Subcutaneous abdominal adipose tissue (tissue), 5 donors: Measurements from ENCODE around the gene ZNF423.

ENCODE experiments used
- H3K27ac ChIP-seq: one replicate; pipeline ENCODE4 v1.7.0; 2013; ENCODE audit warnings: low read depth, mild to moderate bottlenecking, inconsistent platforms, low read length, moderate library complexity
- H3K27me3 ChIP-seq, 5 donors: one replicate each; pipeline ENCODE4 v1.7.0; 2013; ENCODE audit warnings: low read length in 5 of 5, inconsistent platforms in 1 of 5; ENCODE audit not compliant: control insufficient read depth in 5 of 5, insufficient read depth in 4 of 5
- H3K36me3 ChIP-seq, 5 donors: one replicate each; pipeline ENCODE4 v1.7.0; 2013; ENCODE audit warnings: low read length in 5 of 5; ENCODE audit not compliant: control insufficient read depth in 5 of 5, insufficient read depth in 5 of 5
- H3K4me1 ChIP-seq, 5 donors: one replicate each; pipeline ENCODE4 v1.7.0; 2013; ENCODE audit warnings: low read length in 5 of 5, mild to moderate bottlenecking in 3 of 5, moderate library complexity in 1 of 5; ENCODE audit not compliant: control insufficient read depth in 5 of 5, insufficient read depth in 5 of 5
- H3K4me3 ChIP-seq, 5 donors: one replicate each; pipeline ENCODE4 v1.7.0; 2013; ENCODE audit warnings: low read length in 5 of 5, low read depth in 1 of 5
- H3K9ac ChIP-seq, 5 donors: one replicate each; pipeline ENCODE4 v1.7.0; 2013; ENCODE audit warnings: low read length in 5 of 5, mild to moderate bottlenecking in 4 of 5, moderate library complexity in 3 of 5
- H3K9me3 ChIP-seq, 5 donors: one replicate each; pipeline ENCODE4 v1.7.0; 2013; ENCODE audit warnings: low read length in 5 of 5; ENCODE audit not compliant: control insufficient read depth in 5 of 5
- donor health status: healthy.
- donor health status: healthy.
- donor health status: healthy.
- donor health status: healthy.
- donor health status: healthy.

ZNF423 gene

DNA sequence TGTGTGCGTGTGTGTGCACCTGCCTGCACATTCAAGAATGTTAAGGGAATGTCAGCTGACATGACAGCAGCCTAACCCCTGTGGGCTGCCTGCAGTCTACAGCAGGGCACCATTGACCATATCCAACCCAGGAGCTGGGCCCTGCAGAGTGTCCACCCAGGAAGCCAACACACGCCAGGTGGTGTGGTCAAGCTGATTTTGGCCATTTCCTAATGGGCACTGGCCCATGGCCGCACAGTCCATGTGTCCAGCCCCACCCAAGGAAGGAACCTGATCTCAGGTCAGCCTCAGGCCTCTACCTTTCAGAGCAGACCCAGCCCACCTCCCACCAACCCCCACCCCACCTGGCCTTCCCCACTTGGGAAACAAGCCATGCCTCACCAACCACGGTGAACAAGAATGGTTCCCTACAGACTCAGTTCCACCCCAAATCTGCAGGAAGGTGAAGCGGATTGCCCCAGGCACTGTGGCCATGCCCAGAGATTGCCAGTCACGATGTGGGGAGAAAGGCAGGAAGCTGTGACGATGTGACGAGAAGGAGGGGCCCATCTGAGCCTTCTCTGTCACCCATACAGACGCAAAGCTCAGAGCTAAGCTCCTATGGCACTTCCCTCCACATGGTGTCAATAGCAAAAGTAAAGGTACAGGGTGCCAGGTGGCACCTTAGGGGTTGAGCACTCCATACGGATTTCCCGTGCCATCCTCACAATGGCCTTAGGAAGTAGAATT lies 77.5 kb downstream of the ZNF423 start:
- Histone ChIP-seq H3K4me3 (no peak overlapping the region), H3K36me3 (no peaks in the 10 kb centered on the region), H3K27ac (no peak overlapping the region), H3K4me1 (peaks cover 21 to 80% (median 58%) of the 10 kb centered on the region in 5 donors), H3K27me3 (no peaks in the 10 kb centered on the region), H3K9me3 (no peaks in the 10 kb centered on the region), H3K9ac (no peak overlapping the region)

DNA sequence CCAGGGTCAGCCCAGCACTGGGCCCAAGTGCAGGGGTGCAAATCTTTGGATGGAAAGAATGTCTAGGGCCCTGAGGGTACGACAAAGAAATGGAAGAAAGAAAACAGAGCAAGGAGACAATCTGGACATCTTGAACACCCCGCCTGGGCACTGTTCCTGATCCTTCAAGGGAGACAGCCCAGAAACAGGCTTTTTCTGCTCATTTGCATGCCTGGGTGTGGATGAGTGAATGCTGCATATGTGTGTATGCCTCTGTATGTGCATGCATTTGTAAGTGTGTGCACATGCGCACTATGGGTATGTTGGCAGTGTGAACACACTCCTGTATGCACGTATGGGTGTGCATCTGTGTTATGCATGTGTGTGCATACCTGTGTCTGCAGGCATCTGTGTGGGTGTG lies 79.2 kb downstream of the ZNF423 start:
- peak overlapping the region in 1 of 5 donors; percentile 24 for H3K4me3 ChIP-seq

DNA sequence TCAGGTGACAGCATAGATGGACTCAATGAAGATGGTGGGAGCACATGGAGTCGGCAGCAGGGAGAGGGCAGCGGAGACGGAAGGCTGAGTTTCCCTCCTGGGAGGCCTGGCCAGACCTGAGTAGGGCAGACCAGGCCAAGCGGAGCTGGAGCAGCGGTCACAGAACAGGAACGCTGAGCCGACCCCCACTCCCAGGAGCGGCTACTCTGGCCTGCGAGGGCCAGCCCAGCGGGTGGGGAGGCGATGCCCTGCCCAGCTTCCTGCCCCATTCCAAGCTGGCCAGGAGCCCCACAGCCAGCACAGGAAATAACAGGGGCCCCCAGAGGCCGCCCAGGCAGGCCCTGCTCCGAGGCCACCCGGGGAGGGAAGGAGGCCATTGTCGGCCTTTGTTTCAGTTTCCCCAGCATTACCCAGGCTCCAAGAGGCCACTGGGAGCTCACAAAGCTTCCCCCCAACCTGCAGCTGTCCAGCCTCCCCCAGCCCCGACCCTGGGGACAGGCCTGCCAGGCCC lies 79.8 kb downstream of the ZNF423 start:
- Histone ChIP-seq H3K27me3 (no peaks in the 10 kb centered on the region), H3K36me3 (no peaks in the 10 kb centered on the region), H3K9me3 (no peaks in the 10 kb centered on the region), H3K4me3 (peak overlapping the region in 2 of 5 donors; percentile 16 to 24), H3K27ac (peak overlapping the region; percentile 58), H3K9ac (peak overlapping the region in 1 of 5 donors; percentile 31), H3K4me1 (peaks cover 16 to 76% (median 44%) of the 10 kb centered on the region in 5 donors)

More for the DNA sequence above, 79.2 kb downstream of the ZNF423 start:
- H3K36me3 ChIP-seq = no peaks in the 10 kb centered on the region
- H3K27me3 ChIP-seq = no peaks in the 10 kb centered on the region
- H3K9me3 ChIP-seq = no peaks in the 10 kb centered on the region
- H3K27ac ChIP-seq = peak overlapping the region; percentile 58
- no peak overlapping the region for H3K9ac ChIP-seq
- peaks cover 21 to 81% (median 50%) of the 10 kb centered on the region in 5 donors for H3K4me1 ChIP-seq

DNA sequence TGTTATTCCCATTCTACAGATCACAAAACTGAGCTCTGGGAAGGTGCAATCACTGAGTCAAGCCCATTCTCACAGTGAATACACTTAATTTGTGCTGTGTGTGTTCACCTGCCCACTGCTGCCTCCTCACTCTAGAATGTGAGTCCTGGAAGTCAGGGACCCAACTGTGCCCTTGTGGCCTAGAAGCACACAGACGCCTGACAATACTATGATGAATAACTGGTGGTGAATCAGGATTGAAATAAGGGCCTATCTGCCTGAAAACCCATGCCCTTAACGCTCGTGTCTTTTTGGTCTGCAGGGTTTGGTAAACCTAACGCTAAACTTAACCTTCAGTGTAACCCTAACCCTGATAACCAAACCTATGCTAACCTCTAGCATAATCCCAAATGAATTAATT lies 80.3 kb downstream of the ZNF423 start:
- Histone ChIP-seq H3K36me3 (no peaks in the 10 kb centered on the region), H3K27me3 (no peaks in the 10 kb centered on the region), H3K9ac (no peak overlapping the region), H3K4me3 (no peak overlapping the region), H3K9me3 (no peaks in the 10 kb centered on the region), H3K4me1 (peaks cover 16 to 74% (median 43%) of the 10 kb centered on the region in 5 donors), H3K27ac (peak overlapping the region; percentile 58)

DNA sequence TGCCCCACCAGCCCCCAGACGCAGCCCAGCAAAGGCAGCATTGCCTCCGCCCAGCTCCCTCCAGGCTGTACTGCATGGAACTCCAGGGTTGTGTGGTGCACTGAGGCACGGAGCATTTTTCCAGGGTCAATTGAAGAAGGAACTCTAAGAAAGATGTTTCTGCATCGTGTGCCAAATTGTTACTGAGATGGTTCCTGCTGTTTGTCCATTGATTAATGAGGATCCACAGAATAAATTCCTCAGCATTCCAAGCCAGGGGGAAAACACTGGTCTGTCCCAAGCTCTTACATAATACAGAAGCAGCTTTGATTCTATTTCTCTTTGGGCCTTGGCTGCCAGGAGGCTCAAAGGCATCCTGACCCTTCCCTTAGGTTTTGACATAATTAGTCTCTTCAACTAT lies 80.9 kb downstream of the ZNF423 start:
- Histone ChIP-seq H3K27ac (peak overlapping the region; percentile 58), H3K4me3 (no peak overlapping the region), H3K9ac (no peak overlapping the region), H3K27me3 (no peaks in the 10 kb centered on the region), H3K9me3 (no peaks in the 10 kb centered on the region), H3K36me3 (no peaks in the 10 kb centered on the region), H3K4me1 (peaks cover 14 to 69% (median 40%) of the 10 kb centered on the region in 5 donors)

DNA sequence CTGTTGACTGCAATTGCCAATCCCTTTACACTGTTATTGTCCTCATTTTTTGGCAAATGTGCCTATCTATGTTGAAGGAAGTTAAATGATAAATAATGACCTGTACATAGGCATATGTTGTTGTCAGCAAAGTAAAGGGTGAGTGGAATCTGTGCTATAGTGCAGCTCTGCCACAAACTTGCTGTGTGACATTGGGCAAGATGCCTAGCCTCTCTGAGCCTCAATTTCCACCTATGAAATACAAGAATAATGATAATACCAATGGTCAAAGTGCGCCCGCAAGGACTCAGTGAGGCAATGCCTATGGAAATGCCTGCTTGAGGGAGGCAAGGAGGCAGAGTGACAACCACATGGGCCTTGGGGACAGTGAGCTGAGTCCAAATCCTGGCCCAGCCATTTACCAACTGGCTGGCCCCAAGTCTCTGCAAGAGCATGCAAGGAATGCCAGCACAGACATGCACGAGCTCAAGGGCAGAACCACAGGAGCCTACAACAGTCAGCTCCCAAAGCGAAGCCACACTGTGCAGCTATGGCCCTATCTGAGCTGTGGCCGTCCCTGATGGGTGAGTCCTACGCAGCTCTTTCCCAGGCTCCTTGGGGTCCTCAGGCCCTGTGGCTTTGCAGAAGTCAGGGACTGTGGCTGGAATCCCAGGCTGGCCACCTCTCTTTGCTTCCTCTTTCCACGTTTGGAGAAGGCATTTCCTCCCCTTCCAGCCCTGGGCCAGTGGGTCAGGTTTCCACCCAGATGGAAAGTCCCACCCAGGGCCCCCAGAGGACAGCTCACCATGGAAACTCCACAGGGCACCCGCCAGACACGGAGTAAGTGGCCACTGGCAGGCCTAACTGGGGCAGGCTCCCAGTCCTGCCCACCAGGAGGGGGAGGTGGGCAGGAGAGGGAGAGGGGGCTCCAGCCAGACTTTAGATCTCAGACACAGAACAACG lies 82.1 kb downstream of the ZNF423 start:
- Histone ChIP-seq H3K9me3 (no peaks in the 10 kb centered on the region), H3K4me1 (peaks cover 14 to 56% (median 38%) of the 10 kb centered on the region in 5 donors), H3K9ac (peak overlapping the region in 2 of 5 donors; percentile 8 to 9), H3K27ac (peak overlapping the region; percentile 23), H3K4me3 (no peak overlapping the region), H3K36me3 (no peaks in the 10 kb centered on the region), H3K27me3 (no peaks in the 10 kb centered on the region)

DNA sequence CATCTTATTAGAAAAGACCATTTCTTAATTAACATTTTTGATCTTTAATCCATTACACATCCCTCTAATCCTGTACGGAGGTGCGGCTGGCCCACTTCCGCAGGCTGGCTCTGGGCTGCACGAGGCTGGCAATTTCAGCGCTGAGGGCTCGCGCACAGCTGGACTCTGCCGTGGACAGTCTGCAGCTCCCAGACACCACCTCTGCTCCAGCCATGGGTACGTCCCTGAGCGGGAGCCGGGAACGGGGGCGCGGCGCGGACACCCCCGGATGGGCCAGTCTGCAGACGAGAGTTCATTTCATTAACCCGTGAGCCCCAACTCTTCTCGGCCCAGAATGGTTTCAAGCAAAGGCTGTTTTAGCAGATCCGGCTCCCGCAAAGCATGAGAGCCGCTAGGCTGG lies 87.9 kb downstream of the ZNF423 start:
- no peaks in the 10 kb centered on the region for H3K36me3 ChIP-seq
- H3K4me3 ChIP-seq = no peak overlapping the region
- H3K9ac ChIP-seq = no peak overlapping the region
- no peaks in the 10 kb centered on the region for H3K27me3 ChIP-seq
- no peak overlapping the region for H3K27ac ChIP-seq
- H3K9me3 ChIP-seq = no peaks in the 10 kb centered on the region
- H3K4me1 ChIP-seq = peaks cover 0 to 8% (median 0%) of the 10 kb centered on the region in 5 donors

DNA sequence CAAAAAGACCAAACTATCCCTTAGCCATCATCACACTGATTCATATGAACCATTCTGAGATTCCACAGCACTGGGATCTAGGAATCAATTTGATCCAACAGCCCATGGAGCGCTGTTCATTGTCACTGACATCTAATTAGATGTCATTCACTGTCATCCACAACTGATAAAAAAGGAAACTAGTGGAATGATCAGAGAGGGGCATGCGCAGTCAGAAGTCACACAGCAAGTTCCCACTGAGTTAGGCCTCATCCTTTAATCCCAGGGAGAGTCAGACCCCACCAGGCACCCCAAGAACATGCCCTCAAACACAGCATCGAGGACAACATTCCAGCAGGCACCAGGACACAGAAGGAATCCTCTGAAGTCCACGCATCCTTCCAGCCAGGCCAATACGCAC lies 88.5 kb downstream of the ZNF423 start:
- Histone ChIP-seq H3K36me3 (no peaks in the 10 kb centered on the region), H3K4me1 (peaks cover 0 to 8% (median 0%) of the 10 kb centered on the region in 5 donors), H3K9ac (no peak overlapping the region), H3K27me3 (no peaks in the 10 kb centered on the region), H3K4me3 (no peak overlapping the region), H3K9me3 (no peaks in the 10 kb centered on the region), H3K27ac (no peak overlapping the region)

DNA sequence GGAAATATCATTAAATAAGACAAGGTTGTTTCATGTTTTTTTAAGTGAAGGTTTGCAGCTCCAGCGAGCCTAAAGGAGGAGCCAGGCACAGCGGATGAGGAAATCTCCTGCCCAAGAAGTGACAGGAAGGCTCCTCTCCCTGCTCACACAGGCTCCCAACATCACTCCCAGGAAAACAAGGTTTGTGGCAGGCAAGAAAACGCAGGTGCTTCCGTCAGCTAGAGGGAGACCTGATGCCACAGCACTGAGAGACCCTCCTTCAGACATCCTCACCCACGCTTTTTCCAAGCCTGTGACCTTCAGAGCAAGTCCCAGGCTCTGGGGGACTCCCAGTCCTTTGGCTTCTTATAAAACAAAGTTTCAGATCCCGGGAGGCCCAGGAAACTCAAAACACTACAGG lies 89.7 kb downstream of the ZNF423 start:
- Histone ChIP-seq H3K36me3 (no peaks in the 10 kb centered on the region), H3K4me1 (peaks cover 0 to 8% (median 0%) of the 10 kb centered on the region in 5 donors), H3K9ac (no peak overlapping the region), H3K27me3 (no peaks in the 10 kb centered on the region), H3K4me3 (no peak overlapping the region), H3K27ac (no peak overlapping the region), H3K9me3 (no peaks in the 10 kb centered on the region)

DNA sequence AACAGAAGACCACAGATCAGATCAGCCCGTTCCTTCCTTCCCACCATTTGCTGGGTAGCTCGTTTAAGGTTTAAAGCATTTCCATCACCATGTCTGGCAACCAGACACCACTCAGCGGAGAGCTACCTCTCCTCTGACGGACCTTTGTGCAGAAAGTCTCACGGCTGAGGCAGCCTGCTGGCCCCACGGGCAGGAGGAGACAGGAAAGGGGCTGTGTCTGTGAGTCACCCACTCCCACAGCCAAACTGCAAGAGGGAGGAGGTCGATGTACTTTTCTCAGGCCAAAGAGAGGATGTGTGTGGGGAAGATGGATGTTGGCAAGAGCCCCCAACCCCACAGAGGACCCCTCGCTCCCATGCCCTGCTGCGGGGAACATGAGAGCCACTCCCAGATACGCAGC lies 92.1 kb downstream of the ZNF423 start:
- no peak overlapping the region for H3K9ac ChIP-seq
- H3K4me1 ChIP-seq = peaks cover 0 to 8% (median 0%) of the 10 kb centered on the region in 5 donors
- no peaks in the 10 kb centered on the region for H3K36me3 ChIP-seq

More for the DNA sequence above, 92.1 kb downstream of the ZNF423 start:
- no peak overlapping the region for H3K4me3 ChIP-seq
- H3K9me3 ChIP-seq = no peaks in the 10 kb centered on the region
- no peak overlapping the region for H3K27ac ChIP-seq
- H3K27me3 ChIP-seq = no peaks in the 10 kb centered on the region
